Measurements from ENCODE around the gene TAL2.

The TAL2 gene

DNA sequence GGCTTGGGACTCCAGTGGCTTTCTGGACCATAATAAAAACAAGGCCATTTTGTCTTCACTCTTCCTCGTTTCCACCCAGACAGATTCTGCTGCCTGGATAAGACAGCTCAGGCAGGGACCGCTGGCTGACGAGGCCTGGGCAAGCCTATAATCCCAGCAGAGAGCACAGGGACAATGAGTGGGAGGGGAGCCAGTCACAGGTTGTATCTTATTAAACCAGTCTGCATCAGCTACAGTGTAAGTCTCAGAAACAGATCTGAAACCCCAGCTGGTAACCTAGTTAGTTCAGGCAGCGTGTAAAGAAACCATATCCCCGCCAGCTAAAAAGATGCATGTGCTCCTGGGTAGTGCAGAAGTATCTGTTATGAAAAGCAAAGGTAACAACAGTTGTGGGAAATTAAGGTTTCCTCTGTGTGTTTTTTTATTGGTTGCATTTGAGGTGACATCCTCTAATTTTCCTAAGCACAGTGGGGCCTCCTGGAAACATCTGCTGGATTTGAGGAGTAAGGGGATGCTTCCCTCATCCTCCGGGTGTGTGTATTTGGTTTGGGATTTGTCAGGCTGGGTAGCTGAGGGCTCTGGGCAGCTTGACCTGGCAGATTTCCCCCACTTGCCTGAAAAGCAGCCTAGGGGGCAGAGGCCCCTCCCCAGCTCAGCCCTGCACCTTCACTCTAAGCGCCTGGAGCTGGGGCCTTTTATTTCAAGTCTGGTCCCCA, 15.2 kb upstream of the TAL2 start:
- no peak overlapping the region for H3K27ac ChIP-seq
- H4K20me1 ChIP-seq, result no peaks in the 10 kb centered on the region
- no peak for TF ChIP-seq Cebpa-rat (IDR thresholded peaks at IDR 0.05)
- no peaks in the 10 kb centered on the region for H3K27me3 ChIP-seq
- no peaks in the 10 kb centered on the region for H3K36me3 ChIP-seq
- peaks cover 4% of the 10 kb centered on the region; the same call in 1 of the 2 replicates for H3K9me3 ChIP-seq
- H3K4me1 ChIP-seq, result peaks cover 8% of the 10 kb centered on the region
- H3K4me3 ChIP-seq, result no peak overlapping the region
- H3K9ac ChIP-seq, result no peak overlapping the region
- no peak overlapping the region for H3K4me2 ChIP-seq

DNA sequence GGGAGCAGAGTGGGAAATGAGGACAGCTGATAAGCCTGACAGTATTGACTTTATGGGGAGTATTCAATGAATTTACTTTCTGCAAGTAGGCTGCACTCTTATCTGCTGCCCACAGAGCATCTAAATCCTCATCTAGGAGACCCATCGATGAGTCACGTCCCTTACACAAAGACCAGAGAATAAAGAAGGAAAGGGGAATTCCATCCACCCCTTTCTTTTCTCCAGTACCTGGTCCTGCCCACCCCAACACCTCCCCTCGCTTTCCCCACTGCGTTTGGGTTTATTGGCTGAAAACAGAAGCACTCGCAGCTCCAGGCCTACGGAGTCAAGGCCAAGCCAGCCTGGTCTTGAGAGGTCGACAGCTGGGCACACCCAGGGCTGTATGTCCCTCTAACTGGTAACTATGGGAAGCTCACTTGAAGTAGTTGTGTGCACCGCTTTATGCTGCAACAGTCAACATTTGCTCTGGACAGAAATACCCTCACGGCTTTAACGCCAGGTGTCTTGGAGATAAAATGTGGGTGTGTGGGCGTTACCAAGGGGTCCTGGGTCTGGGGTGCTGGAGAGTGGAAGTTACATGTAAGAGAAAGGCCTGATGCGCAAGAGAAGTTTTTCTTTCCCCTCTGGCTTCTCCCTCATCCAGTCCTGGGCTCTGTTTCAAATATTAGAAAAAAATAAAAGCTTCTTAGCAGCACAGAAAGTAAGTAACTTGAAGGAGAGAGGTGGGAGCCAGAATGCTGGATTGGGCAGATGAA, 14.5 kb upstream of the TAL2 start:
- Histone ChIP-seq H3K9me3 (no peaks in the 10 kb centered on the region), H3K36me3 (no peaks in the 10 kb centered on the region), H3K27ac (no peak overlapping the region), H3K4me1 (peaks cover 8% of the 10 kb centered on the region), H4K20me1 (no peaks in the 10 kb centered on the region), H3K4me3 (no peak overlapping the region), H3K9ac (no peak overlapping the region), H3K4me2 (no peak overlapping the region), H3K27me3 (no peaks in the 10 kb centered on the region)
- no peak for TF ChIP-seq Cebpa-rat (IDR thresholded peaks at IDR 0.05)

DNA sequence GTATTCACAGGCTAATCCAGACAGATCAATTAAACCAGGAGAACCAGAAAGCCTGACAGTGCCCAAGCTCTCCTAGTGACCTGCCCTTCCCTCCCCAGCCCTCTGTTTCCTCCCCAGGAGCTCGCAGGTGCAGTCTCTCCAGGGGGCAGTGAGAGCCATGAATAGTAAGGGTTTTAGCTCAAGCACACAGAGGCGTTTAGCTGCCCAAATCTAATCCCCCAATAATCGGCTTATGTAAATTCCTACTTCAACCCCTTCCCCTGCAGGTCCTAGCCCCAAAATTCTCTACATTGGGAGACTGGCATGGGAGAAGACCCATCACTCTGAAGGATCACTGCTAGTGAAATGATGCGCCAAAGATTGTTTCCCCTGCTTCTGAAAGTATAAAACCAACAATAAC, 10.5 kb upstream of the TAL2 start:
- peaks cover 18% of the 10 kb centered on the region for H3K4me1 ChIP-seq
- H3K36me3 ChIP-seq, result no peaks in the 10 kb centered on the region
- peaks cover 25% of the 10 kb centered on the region for H3K27me3 ChIP-seq
- no peak overlapping the region for H3K4me3 ChIP-seq
- H3K4me2 ChIP-seq, result no peak overlapping the region
- H3K27ac ChIP-seq, result no peak overlapping the region
- H3K9ac ChIP-seq, result no peak overlapping the region
- 0 out of 2 replicates have a peak, but pooled peaks cover 5% of the 10 kb centered on the region for H4K20me1 ChIP-seq
- no peaks in the 10 kb centered on the region for H3K9me3 ChIP-seq
- TF ChIP-seq Cebpa-rat (IDR thresholded peaks at IDR 0.05), result no peak

DNA sequence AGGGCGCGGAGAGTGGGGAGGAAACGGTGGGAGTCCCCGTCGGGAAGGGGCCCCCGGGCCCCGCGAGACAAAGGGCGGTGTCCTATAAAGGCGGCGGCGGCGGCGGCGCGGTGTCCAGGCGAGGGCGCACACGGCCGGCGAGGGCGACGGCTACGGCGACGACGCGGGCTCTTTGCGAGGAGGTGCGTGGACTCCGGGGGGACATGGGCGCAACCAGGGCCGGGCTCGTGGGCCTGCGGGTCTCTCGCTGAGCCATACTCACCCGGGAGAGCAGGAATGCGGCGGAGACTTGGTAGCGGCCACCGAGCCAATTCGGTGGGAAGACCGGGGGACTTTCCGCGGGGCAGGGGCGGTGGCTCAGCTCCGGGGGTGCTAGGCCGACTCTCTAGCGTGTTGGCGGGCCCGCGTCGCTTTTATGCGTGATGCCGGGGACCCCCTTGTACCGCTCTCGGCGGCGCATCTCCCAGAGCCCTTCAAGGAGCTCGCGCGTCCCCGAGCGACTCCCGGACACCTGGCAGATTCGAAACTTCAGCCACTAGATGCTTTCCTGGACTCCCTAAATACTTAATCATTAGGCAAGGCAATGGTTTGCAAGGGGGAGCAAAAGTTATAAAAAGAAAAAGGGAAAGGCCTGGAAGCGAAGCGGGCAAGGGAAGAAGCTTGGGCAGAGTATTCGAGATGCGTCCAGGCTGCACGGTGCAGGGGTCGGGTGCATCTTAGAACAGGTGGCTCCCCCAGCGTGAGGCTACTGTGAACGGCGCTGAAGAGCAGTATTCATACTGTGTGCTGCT, 5.9 kb upstream of the TAL2 start:
- TF ChIP-seq Cebpa-rat (IDR thresholded peaks at IDR 0.05), result no peak
- H3K4me1 ChIP-seq, result peaks cover 10% of the 10 kb centered on the region
- H3K27me3 ChIP-seq, result peaks cover 36% of the 10 kb centered on the region
- H4K20me1 ChIP-seq, result 0 out of 2 replicates have a peak, but pooled peaks cover 5% of the 10 kb centered on the region
- H3K9ac ChIP-seq, result no peak overlapping the region
- H3K27ac ChIP-seq, result no peak overlapping the region
- H3K4me3 ChIP-seq, result peak overlapping the region; percentile 59
- peak overlapping the region; percentile 69 for H3K4me2 ChIP-seq
- no peaks in the 10 kb centered on the region for H3K9me3 ChIP-seq
- no peaks in the 10 kb centered on the region for H3K36me3 ChIP-seq

DNA sequence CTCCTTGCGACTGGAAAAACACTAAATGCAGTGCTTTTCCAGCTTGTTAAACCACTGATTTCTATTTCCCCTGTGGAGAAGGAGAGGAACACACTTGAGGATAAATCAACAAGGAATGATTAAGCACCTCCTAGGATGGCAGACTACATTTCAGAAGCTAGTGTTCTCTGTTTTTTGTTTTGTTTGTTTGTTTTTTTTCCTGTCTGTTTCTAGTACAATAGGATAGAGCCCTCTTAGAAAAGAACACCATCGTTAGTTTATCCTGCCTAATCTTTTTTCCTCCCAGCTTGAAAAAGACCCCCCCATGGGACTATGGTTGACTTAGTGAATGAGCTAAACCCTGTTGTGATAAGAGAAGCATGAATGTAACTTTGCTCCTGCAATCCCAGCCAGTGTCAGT, 3.9 kb upstream of the TAL2 start:
- H3K27me3 ChIP-seq, result peaks cover 36% of the 10 kb centered on the region
- H4K20me1 ChIP-seq, result 0 out of 2 replicates have a peak, but pooled peaks cover 5% of the 10 kb centered on the region
- no peak overlapping the region for H3K4me2 ChIP-seq

DNA sequence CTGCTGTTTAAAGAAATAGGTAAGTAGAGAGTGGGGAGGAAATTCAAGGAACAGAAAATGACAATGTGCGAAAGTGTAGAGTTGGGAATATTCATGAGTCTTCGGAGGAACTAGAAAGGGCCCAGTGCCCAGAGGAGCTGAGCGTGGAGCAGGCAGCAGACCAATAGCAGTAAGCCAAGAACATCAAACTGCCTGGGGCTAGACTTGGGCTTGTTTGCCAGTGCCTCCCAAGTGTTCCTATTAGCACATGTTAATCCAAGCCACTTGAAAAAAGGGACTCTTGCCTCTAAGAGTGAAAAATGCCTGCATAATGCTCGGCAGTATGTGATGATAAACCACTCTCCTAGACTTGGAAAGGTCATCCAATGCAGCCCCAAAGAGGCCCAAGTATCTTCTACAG, 1.2 kb upstream of the TAL2 start:
- no peak overlapping the region for H3K4me2 ChIP-seq
- no peaks in the 10 kb centered on the region for H4K20me1 ChIP-seq

More for the DNA sequence above, 3.9 kb upstream of the TAL2 start:
- no peak overlapping the region for H3K4me3 ChIP-seq
- H3K9ac ChIP-seq, result no peak overlapping the region
- TF ChIP-seq Cebpa-rat (IDR thresholded peaks at IDR 0.05), result no peak
- no peak overlapping the region for H3K27ac ChIP-seq
- no peaks in the 10 kb centered on the region for H3K9me3 ChIP-seq
- H3K36me3 ChIP-seq, result no peaks in the 10 kb centered on the region
- H3K4me1 ChIP-seq, result peaks cover 10% of the 10 kb centered on the region

DNA sequence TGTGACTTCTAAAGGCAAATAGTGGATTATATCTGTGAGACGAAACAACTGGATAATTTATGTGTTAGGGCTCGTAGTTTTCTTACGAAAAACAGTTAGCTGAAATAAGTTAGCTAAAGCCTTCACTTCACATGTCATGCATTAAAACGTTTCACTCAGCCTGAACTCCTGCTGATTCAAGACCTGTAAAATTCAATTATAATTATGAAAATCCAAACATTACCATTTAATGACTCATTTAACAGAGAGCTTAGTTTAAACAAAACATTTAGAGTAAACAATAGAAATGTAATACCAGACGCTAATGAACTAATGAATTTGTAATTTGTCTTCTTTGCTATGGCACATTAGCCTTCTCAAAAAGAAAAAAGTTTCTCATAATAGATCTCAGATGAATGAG, 1.7 kb downstream of the TAL2 start:
- H3K27ac ChIP-seq, result no peak overlapping the region
- no peak for TF ChIP-seq Cebpa-rat (IDR thresholded peaks at IDR 0.05)

More for the DNA sequence above, 1.2 kb upstream of the TAL2 start:
- no peaks in the 10 kb centered on the region for H3K9me3 ChIP-seq
- no peak overlapping the region for H3K27ac ChIP-seq
- no peak overlapping the region for H3K9ac ChIP-seq
- H3K36me3 ChIP-seq, result no peaks in the 10 kb centered on the region
- TF ChIP-seq Cebpa-rat (IDR thresholded peaks at IDR 0.05), result no peak
- peaks cover 20% of the 10 kb centered on the region for H3K27me3 ChIP-seq
- H3K4me3 ChIP-seq, result no peak overlapping the region
- peaks cover 7% of the 10 kb centered on the region for H3K4me1 ChIP-seq

DNA sequence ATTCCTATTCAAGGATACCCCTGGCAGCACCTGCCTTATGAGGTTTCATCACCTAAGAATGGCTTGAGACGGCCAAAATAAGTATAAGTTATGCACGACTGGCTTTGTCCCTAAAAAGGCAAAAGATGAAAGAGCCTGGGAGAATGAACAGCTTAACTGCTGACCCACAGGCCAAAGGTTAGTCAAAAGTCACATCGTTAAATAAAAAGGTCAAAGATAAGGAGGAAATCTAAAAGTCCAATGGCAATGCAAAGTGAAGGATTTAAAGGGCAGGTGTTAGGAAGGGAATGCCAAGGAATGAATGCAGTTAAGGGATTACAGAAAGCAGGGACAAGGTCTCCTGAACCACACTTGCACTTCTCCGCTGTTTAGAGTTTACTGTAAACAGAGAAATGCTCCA, 5.6 kb downstream of the TAL2 start:
- H3K9me3 ChIP-seq, result no peaks in the 10 kb centered on the region
- H3K4me3 ChIP-seq, result no peak overlapping the region
- H3K27ac ChIP-seq, result no peak overlapping the region
- H3K4me2 ChIP-seq, result no peak overlapping the region
- no peak overlapping the region for H3K9ac ChIP-seq
- TF ChIP-seq Cebpa-rat (IDR thresholded peaks at IDR 0.05), result no peak
- no peaks in the 10 kb centered on the region for H3K27me3 ChIP-seq
- H4K20me1 ChIP-seq, result no peaks in the 10 kb centered on the region
- 0 out of 2 replicates have a peak, but pooled peaks cover 2% of the 10 kb centered on the region for H3K4me1 ChIP-seq
- H3K36me3 ChIP-seq, result no peaks in the 10 kb centered on the region

More for the DNA sequence above, 1.7 kb downstream of the TAL2 start:
- no peak overlapping the region for H3K9ac ChIP-seq
- no peaks in the 10 kb centered on the region for H3K36me3 ChIP-seq
- no peaks in the 10 kb centered on the region for H3K9me3 ChIP-seq
- H3K4me2 ChIP-seq, result no peak overlapping the region
- no peaks in the 10 kb centered on the region for H3K4me1 ChIP-seq
- H3K4me3 ChIP-seq, result no peak overlapping the region
- H4K20me1 ChIP-seq, result no peaks in the 10 kb centered on the region
- H3K27me3 ChIP-seq, result no peaks in the 10 kb centered on the region

DNA sequence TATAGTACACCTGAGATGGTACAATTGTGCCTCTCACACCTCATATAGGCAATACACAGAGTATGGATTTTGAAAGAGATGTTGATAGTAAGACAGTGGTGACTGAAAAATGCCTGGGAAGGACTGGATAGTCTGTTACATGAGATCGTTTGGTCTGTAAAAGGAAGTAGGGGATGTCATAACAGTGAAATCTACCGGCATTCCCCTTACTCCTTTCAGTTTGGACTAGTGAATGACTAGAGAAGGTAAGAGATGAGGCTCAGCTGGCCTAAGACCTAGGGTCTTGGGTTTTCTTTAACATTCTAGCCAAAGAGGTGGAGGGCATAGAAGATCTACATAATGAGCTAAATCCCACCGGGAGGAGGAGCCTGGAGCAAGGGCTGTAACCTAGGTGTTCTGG, 8.1 kb downstream of the TAL2 start:
- no peak overlapping the region for H3K27ac ChIP-seq

More for the DNA sequence above, 8.1 kb downstream of the TAL2 start:
- Histone ChIP-seq H3K9ac (no peak overlapping the region), H3K36me3 (no peaks in the 10 kb centered on the region), H4K20me1 (no peaks in the 10 kb centered on the region), H3K4me1 (peaks cover 11% of the 10 kb centered on the region; the same call in 1 of the 2 replicates), H3K9me3 (no peaks in the 10 kb centered on the region), H3K4me3 (no peak overlapping the region), H3K27me3 (no peaks in the 10 kb centered on the region), H3K4me2 (no peak overlapping the region)
- no peak for TF ChIP-seq Cebpa-rat (IDR thresholded peaks at IDR 0.05)
